Measurements from ENCODE around the gene BFSP2. TPM values are rescaled to one million over a fixed set of nuclear protein-coding genes. Genes with fewer than 3 reads are reported as not detected.

BFSP2 gene
- total and polyA plus RNA-seq, 10 donors, result 1.5 to 52.5 (median 3.1) TPM; not detected in 1

- no peaks in the 10 kb centered on the region for H3K27me3 ChIP-seq (replicated peaks in 1 of 7)
- intact Hi-C loops (cut with DNase I; ENCODE audit: low total_unique reads), result no loop called here
Observed at GRCh38 chr3:133439563-133439962, 39.7 kb downstream of the BFSP2 start.

GRCh38 chr3:133440652-133441051, 40.8 kb downstream of the BFSP2 start:
- intact Hi-C loops (cut with DNase I; ENCODE audit: low total_unique reads), result no loop called here
- no peak for DNase-seq

More at GRCh38 chr3:133439563-133439962, 39.7 kb downstream of the BFSP2 start:
- H3K27ac ChIP-seq, result no peak overlapping the region
- TF ChIP-seq, protein P1, sequence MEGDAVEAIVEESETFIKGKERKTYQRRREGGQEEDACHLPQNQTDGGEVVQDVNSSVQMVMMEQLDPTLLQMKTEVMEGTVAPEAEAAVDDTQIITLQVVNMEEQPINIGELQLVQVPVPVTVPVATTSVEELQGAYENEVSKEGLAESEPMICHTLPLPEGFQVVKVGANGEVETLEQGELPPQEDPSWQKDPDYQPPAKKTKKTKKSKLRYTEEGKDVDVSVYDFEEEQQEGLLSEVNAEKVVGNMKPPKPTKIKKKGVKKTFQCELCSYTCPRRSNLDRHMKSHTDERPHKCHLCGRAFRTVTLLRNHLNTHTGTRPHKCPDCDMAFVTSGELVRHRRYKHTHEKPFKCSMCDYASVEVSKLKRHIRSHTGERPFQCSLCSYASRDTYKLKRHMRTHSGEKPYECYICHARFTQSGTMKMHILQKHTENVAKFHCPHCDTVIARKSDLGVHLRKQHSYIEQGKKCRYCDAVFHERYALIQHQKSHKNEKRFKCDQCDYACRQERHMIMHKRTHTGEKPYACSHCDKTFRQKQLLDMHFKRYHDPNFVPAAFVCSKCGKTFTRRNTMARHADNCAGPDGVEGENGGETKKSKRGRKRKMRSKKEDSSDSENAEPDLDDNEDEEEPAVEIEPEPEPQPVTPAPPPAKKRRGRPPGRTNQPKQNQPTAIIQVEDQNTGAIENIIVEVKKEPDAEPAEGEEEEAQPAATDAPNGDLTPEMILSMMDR (IDR thresholded peaks at IDR 0.05 in 8 of 11, conservative IDR thresholded peaks at IDR 0.05 in 3 of 11), result no peak
- TF ChIP-seq POLR2A (IDR thresholded peaks at IDR 0.05), result no peak
- no peak for TF ChIP-seq POLR2AphosphoS5 (IDR thresholded peaks at IDR 0.05)
- 85 to 96% (median 94%) methylated on average over 2 of the region's 2 CpGs for whole genome bisulfite sequencing, 5 donors
- H3K4me1 ChIP-seq, result peaks cover 0 to 36% (median 16%) of the 10 kb centered on the region in 6 donors
- no peaks in the 10 kb centered on the region for H3K36me3 ChIP-seq
- no peak for DNase-seq
- H3K9me3 ChIP-seq, result peaks cover 0 to 13% (median 0%) of the 10 kb centered on the region in 8 donors
- no peak overlapping the region for H3K4me3 ChIP-seq

GRCh38 chr3:133441867-133442270, 42.0 kb downstream of the BFSP2 start:
- peak overlapping the region in 3 of 8 donors; percentile 5 to 48 (median 17) for H3K4me3 ChIP-seq
- DNase-seq, result no peak

More at GRCh38 chr3:133440652-133441051, 40.8 kb downstream of the BFSP2 start:
- Histone ChIP-seq H3K27ac (no peak overlapping the region), H3K9me3 (peaks cover 0 to 13% (median 0%) of the 10 kb centered on the region in 8 donors), H3K27me3 (replicated peaks in 1 of 7) (no peaks in the 10 kb centered on the region), H3K4me1 (peaks cover 0 to 36% (median 16%) of the 10 kb centered on the region in 6 donors), H3K4me3 (no peak overlapping the region), H3K36me3 (no peaks in the 10 kb centered on the region)
- 89 to 100% (median 92%) methylated on average over 2 of the region's 2 CpGs for WGBS, 5 donors
- no peak for TF ChIP-seq POLR2AphosphoS5 (IDR thresholded peaks at IDR 0.05)
- no peak for TF ChIP-seq POLR2A (IDR thresholded peaks at IDR 0.05)
- TF ChIP-seq, protein P1 (IDR thresholded peaks at IDR 0.05 in 8 of 11, conservative IDR thresholded peaks at IDR 0.05 in 3 of 11), result no peak

GRCh38 chr3:133442518-133442917, 42.7 kb downstream of the BFSP2 start:
- Histone ChIP-seq H3K9me3 (peaks cover 0 to 13% (median 0%) of the 10 kb centered on the region in 8 donors), H3K4me3 (peak overlapping the region in 1 of 8 donors; percentile 48), H3K36me3 (no peaks in the 10 kb centered on the region), H3K4me1 (peaks cover 0 to 45% (median 19%) of the 10 kb centered on the region in 6 donors), H3K27ac (peak overlapping the region in 3 of 8 donors; percentile 57 to 77 (median 75)), H3K27me3 (replicated peaks in 1 of 7) (no peaks in the 10 kb centered on the region)
- 72 to 80% (median 75%) methylated on average over 1 of the region's 1 CpG for WGBS, 5 donors
- no peak for DNase-seq
- TF ChIP-seq POLR2A (IDR thresholded peaks at IDR 0.05), result no peak
- TF ChIP-seq, protein P1 (IDR thresholded peaks at IDR 0.05 in 8 of 11, conservative IDR thresholded peaks at IDR 0.05 in 3 of 11), result no peak
- no peak for TF ChIP-seq POLR2AphosphoS5 (IDR thresholded peaks at IDR 0.05)
- intact Hi-C loops (cut with DNase I; ENCODE audit: low total_unique reads), result no loop called here

More at GRCh38 chr3:133441867-133442270, 42.0 kb downstream of the BFSP2 start:
- Histone ChIP-seq H3K36me3 (no peaks in the 10 kb centered on the region), H3K4me1 (peaks cover 0 to 38% (median 16%) of the 10 kb centered on the region in 6 donors), H3K27ac (peak overlapping the region in 7 of 8 donors; percentile 52 to 77 (median 67)), H3K9me3 (peaks cover 0 to 13% (median 0%) of the 10 kb centered on the region in 8 donors), H3K27me3 (replicated peaks in 1 of 7) (no peaks in the 10 kb centered on the region)
- WGBS, 5 donors, result 15 to 31% (median 25%) methylated on average over 3 of the region's 3 CpGs
- TF ChIP-seq, protein P1 (IDR thresholded peaks at IDR 0.05 in 8 of 11, conservative IDR thresholded peaks at IDR 0.05 in 3 of 11), result no peak
- TF ChIP-seq POLR2AphosphoS5 (IDR thresholded peaks at IDR 0.05) (peak in 1 of 3 donors; percentile 22), POLR2A (IDR thresholded peaks at IDR 0.05) (no peak)
- intact Hi-C loops (cut with DNase I; ENCODE audit: low total_unique reads), result no loop called here
